ENCODE data around the gene WDR53. TPM values are rescaled to one million over a fixed set of nuclear protein-coding genes. Genes with fewer than 3 reads are reported as not detected.
A peak's percentile ranks its signal among the peaks of the same experiment; 100 is the strongest.

WDR53 gene
- total RNA-seq, 2 experiments from 2014 or later, result 10.8 to 16.5 TPM

GRCh38 chr3:196611761-196612483 is 43.6 kb upstream of the WDR53 start:
- H3K4me1 ChIP-seq (ENCODE audit: insufficient read depth, low read length, poor library complexity, severe bottlenecking), result peaks cover 8% of the 10 kb centered on the region
- CTCF ChIA-PET (ENCODE audit: unreplicated experiment), result interaction anchor here (2.2 kb wide), 1 partner anchor 73 kb away, joined by 8 read pairs; no protein-coding TSS in a partner anchor
- H4K20me1 ChIP-seq (ENCODE audit: insufficient read depth, low read length), result no peaks in the 10 kb centered on the region
- no peak for TF ChIP-seq EZH2phosphoT487 (IDR thresholded peaks at IDR 0.05; ENCODE audit: borderline replicate concordance, low read depth, low read length)
- TF ChIP-seq, protein P1, sequence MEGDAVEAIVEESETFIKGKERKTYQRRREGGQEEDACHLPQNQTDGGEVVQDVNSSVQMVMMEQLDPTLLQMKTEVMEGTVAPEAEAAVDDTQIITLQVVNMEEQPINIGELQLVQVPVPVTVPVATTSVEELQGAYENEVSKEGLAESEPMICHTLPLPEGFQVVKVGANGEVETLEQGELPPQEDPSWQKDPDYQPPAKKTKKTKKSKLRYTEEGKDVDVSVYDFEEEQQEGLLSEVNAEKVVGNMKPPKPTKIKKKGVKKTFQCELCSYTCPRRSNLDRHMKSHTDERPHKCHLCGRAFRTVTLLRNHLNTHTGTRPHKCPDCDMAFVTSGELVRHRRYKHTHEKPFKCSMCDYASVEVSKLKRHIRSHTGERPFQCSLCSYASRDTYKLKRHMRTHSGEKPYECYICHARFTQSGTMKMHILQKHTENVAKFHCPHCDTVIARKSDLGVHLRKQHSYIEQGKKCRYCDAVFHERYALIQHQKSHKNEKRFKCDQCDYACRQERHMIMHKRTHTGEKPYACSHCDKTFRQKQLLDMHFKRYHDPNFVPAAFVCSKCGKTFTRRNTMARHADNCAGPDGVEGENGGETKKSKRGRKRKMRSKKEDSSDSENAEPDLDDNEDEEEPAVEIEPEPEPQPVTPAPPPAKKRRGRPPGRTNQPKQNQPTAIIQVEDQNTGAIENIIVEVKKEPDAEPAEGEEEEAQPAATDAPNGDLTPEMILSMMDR (conservative IDR thresholded peaks at IDR 0.05; ENCODE audit: low read length), result no peak
- peak overlapping the region; percentile 36; the same call in 1 of the 2 replicates for H2AFZ ChIP-seq (ENCODE audit: low read length)
- BruUV-seq (replicated peaks), result no TSS peak
- no peaks in the 10 kb centered on the region for H3K36me3 ChIP-seq (ENCODE audit: insufficient read depth, low read length)
- H3K4me2 ChIP-seq (ENCODE audit: low read length), result no peak overlapping the region
- intact Hi-C loops (cut with micrococcal nuclease; ENCODE audit: unreplicated experiment), result no loop called here
- no peaks in the 10 kb centered on the region for H3K79me2 ChIP-seq (ENCODE audit: insufficient read depth, low read depth, low read length)
- no peaks in the 10 kb centered on the region for H3K9me3 ChIP-seq (ENCODE audit: low read length)
- DNase-seq (ENCODE audit: low spot score), result no peak
- H3K27ac ChIP-seq (ENCODE audit: low read depth, low read length, poor library complexity, severe bottlenecking), result no peak overlapping the region
- H3K9me2 ChIP-seq (ENCODE audit: insufficient read depth, low read length), result no peaks in the 10 kb centered on the region
- POLR2A ChIA-PET, result interaction anchor here (0.6 kb wide), 1 partner anchor 25 kb away, joined by 8 read pairs; no protein-coding TSS in a partner anchor
- no peak overlapping the region for H3K4me3 ChIP-seq (ENCODE audit: low read depth, low read length, poor library complexity, severe bottlenecking)

DNA sequence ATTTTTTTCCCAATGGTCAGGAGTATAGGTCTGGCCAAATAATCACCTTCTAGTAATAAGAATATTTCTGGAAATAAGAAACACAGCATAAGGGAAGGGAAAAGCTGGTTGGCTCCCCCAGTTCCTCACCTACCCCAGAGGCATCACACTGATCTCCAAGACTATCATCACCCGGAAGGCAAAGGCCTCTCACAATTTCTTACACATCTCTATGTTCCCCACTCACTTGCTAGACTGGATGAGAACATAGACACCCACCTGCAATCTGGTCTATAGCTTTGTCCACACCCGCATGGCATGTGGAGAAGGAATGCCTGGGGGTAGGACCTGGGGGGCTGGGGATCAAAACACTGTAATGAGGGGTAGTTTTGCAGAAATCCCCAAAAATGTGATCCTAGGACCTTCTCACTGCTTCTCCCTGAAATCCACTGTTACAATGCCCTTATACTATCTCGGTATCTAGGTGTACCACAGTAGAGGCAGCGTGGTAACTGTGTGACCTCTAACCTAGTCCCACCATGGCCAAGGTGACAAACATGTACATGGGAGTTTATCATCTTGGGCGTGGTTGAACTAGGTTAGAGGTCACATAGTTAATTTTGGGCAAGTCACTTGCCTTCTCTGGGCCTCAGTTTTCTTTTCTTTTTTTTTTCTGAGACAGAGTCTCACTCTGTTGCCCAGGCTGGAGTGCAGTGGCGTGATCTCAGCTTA is 41.6 kb upstream of the WDR53 start:
- Histone ChIP-seq H3K79me2 (ENCODE audit: insufficient read depth, low read depth, low read length) (no peaks in the 10 kb centered on the region), H3K9me3 (ENCODE audit: low read length) (no peaks in the 10 kb centered on the region), H3K9me2 (ENCODE audit: insufficient read depth, low read length) (no peaks in the 10 kb centered on the region), H3K4me2 (ENCODE audit: low read length) (peak overlapping the region; percentile 51), H3K27ac (ENCODE audit: low read depth, low read length, poor library complexity, severe bottlenecking) (no peak overlapping the region), H3K36me3 (ENCODE audit: insufficient read depth, low read length) (no peaks in the 10 kb centered on the region), H3K4me1 (ENCODE audit: insufficient read depth, low read length, poor library complexity, severe bottlenecking) (peaks cover 8% of the 10 kb centered on the region), H3K4me3 (ENCODE audit: low read depth, low read length, poor library complexity, severe bottlenecking) (no peak overlapping the region), H4K20me1 (ENCODE audit: insufficient read depth, low read length) (no peaks in the 10 kb centered on the region), H2AFZ (ENCODE audit: low read length) (peak overlapping the region; percentile 96)
- DNase-seq (ENCODE audit: low spot score), result no peak
- CTCF ChIA-PET (ENCODE audit: unreplicated experiment), result interaction anchor here (0.7 to 1.7 kb wide), 4 partner anchors 22 to 76 kb away, joined by 3 to 13 read pairs (median 5); no protein-coding TSS in a partner anchor
- POLR2A ChIA-PET, result interaction anchor here (0.6 to 1.9 kb wide), 6 partner anchors 13 to 219 kb away, joined by 3 to 9 read pairs (median 3); no protein-coding TSS in a partner anchor
- TF ChIP-seq, protein P1 (conservative IDR thresholded peaks at IDR 0.05; ENCODE audit: low read length), result no peak
- TF ChIP-seq EZH2phosphoT487 (IDR thresholded peaks at IDR 0.05; ENCODE audit: borderline replicate concordance, low read depth, low read length), result no peak
- no TSS peak for BruUV-seq (replicated peaks)
- intact Hi-C loops (cut with micrococcal nuclease; ENCODE audit: unreplicated experiment), result loop anchor here (1.0 to 10.0 kb wide), 5 partner anchors 22 to 359 kb away; partner anchors contain the start of gene NCBP2

All from OCI-LY7 (cell line).